ENCODE measurements around the gene PNMT. TPM values are rescaled to one million over a fixed set of nuclear protein-coding genes. Genes with fewer than 3 reads are reported as not detected.

The PNMT gene
- total RNA-seq (2016; rRNA removed; fragmentation: Illumina TruSeq; extraction: Trizol) (not detected in 2 replicates), polyA plus RNA-seq (2011; rRNA removed) (0.22 and 0.25 TPM in 2 replicates), polyA minus RNA-seq (2011; rRNA and poly(A)+ RNA removed; ENCODE audit: low replicate concordance) (not detected in 2 replicates), Bru-seq, nascent RNA (percentile 16 among the genes with signal in this experiment), BruChase-seq, experiment 1, labeled RNA remaining after a 6-hour chase (not detected), BruChase-seq, experiment 2, labeled RNA remaining after a 2-hour chase (percentile 22 among the genes with signal in this experiment)
- total RNA-seq (2016; cell fraction: cytosol; rRNA removed; fragmentation: Illumina TruSeq; extraction: Trizol; ENCODE audit: low read depth) = not detected in 2 replicates
- not detected in 2 replicates for total RNA-seq (2016; cell fraction: insoluble cytoplasmic fraction; rRNA removed; fragmentation: Illumina TruSeq; extraction: Trizol)
- 0.17 TPM in 1 of 2 replicates, not detected in the other for total RNA-seq (2016; cell fraction: membrane; rRNA removed; fragmentation: Illumina TruSeq; extraction: Trizol)
- not detected in 2 replicates for total RNA-seq (2016; cell fraction: nucleus; rRNA removed; fragmentation: Illumina TruSeq; extraction: Trizol)
- polyA plus RNA-seq (2011; cell fraction: cytosol; rRNA removed) = 0.08 and 0.13 TPM in 2 replicates
- 0.56 and 0.71 TPM in 2 replicates for polyA plus RNA-seq (2011; cell fraction: nucleus; rRNA removed)
- 0.31 TPM in 1 of 2 replicates, not detected in the other for polyA plus RNA-seq (2012)
- 0.11 TPM in 1 of 2 replicates, not detected in the other for polyA plus RNA-seq (2016; cell fraction: cytosol; fragmentation: Illumina TruSeq; extraction: Trizol; ENCODE audit: low read depth)
- not detected in 2 replicates for polyA plus RNA-seq (2016; cell fraction: insoluble cytoplasmic fraction; fragmentation: Illumina TruSeq; extraction: Trizol; ENCODE audit: low read depth)
- polyA plus RNA-seq (2016; cell fraction: membrane; fragmentation: Illumina TruSeq; extraction: Trizol; ENCODE audit: low read depth) = 0.15 TPM in 1 of 2 replicates, not detected in the other
- not detected in 2 replicates for polyA plus RNA-seq (2016; cell fraction: nucleus; fragmentation: Illumina TruSeq; extraction: Trizol; ENCODE audit: insufficient read depth, low read depth)
- polyA minus RNA-seq (2011; cell fraction: cytosol; rRNA and poly(A)+ RNA removed) = not detected in 2 replicates
- not detected in 2 replicates for polyA minus RNA-seq (2011; cell fraction: nucleus; rRNA and poly(A)+ RNA removed)
- long read RNA-seq, experiment 1 = 0 reads
- long read RNA-seq, experiment 2, partial matches to known transcripts = 0 of 1 reads
- long read RNA-seq, experiment 2, other reads (novel, unspliced or antisense) = 0 of 1 reads

- peaks cover 11 to 51% of the 10 kb centered on the region in 2 experiments for H3K27me3 ChIP-seq (ENCODE audit: control insufficient read depth in 1 of 2, insufficient read depth in 2 of 2, low read length in 2 of 2)
- ATAC-seq = peak; percentile 39
- BruUV-seq (replicated peaks) = no TSS peak
- no peaks in the 10 kb centered on the region for H3K9me3 ChIP-seq (ENCODE audit: low read length)
- no peak within 1 kb of the TSS for H2AFZ ChIP-seq (ENCODE audit: low read length)
- ChIA-PET POLR2A (interaction anchor here (0.7 to 4.1 kb wide), 5 partner anchors 14 to 71 kb away, joined by 3 to 25 read pairs (median 6); partner anchors contain the start of gene PGAP3), CTCF (ENCODE audit: low intra/inter-chr PET ratio, low total read pairs) (interaction anchor here (1.0 to 8.5 kb wide), 5 partner anchors 15 to 86 kb away, joined by 3 to 136 read pairs (median 5); partner anchors contain the start of gene MIEN1)
- in situ Hi-C loops (cut with HindIII; ENCODE audit: extremely low pct_ligation_motif_present, low pct_unique_long_range_greater_than_20kb) = no loop called here
- H3K4me1 ChIP-seq (ENCODE audit: insufficient read depth, low read length) = peaks cover 77% of the 10 kb centered on the region
- peak; percentile 37 for FAIRE-seq
- peak within 1 kb of the TSS; percentile 81 for H3K4me2 ChIP-seq (ENCODE audit: low read depth, low read length)
- H3K79me2 ChIP-seq (ENCODE audit: insufficient read depth, low read length) = no peaks in the 10 kb centered on the region
- WGBS (ENCODE audit: low lambda C conversion rate) = 5% methylated on average over 83 of the region's 85 CpGs
- intact Hi-C loops (cut with micrococcal nuclease; ENCODE audit: unreplicated experiment) = loop anchor here (2.0 kb wide), 1 partner anchor 45 kb away; no protein-coding TSS in a partner anchor
- H4K20me1 ChIP-seq (ENCODE audit: insufficient read depth, low read length) = no peaks in the 10 kb centered on the region
- H3K9ac ChIP-seq (ENCODE audit: insufficient read depth, low read depth, low read length) = peak within 1 kb of the TSS; percentile 60
- H3K36me3 ChIP-seq (replicated peaks in 1 of 2; ENCODE audit: control insufficient read depth in 1 of 2, insufficient read depth in 2 of 2, low read length in 2 of 2) = no peaks in the 10 kb centered on the region
- DNase-seq (ENCODE audit: low spot score) = peak; percentile 56
- H3K27ac ChIP-seq (ENCODE audit: extremely low read length, insufficient read depth, low read length) = no peak within 1 kb of the TSS
- H3K4me3 ChIP-seq (replicated peaks in 1 of 3; ENCODE audit: insufficient read depth in 1 of 3, low read depth in 2 of 3, low read length in 3 of 3) = peak within 1 kb of the TSS; percentile 24 to 66 (median 46); a peak in 5 of 6 replicates
- peak; percentile 82; the same call in 1 of the 2 replicates for TF ChIP-seq ZNF580 (CRISPR knock-in tag; IDR thresholded peaks at IDR 0.05; ENCODE audit: borderline replicate concordance, low read depth)
- TF ChIP-seq KLF13 (CRISPR knock-in tag; IDR thresholded peaks at IDR 0.05) = peak; percentile 83; the same call in 1 of the 2 replicates
- TF ChIP-seq ATM (IDR thresholded peaks at IDR 0.05; ENCODE audit: borderline replicate concordance) = no peak
- TF ChIP-seq ZNF589 (CRISPR knock-in tag; conservative IDR thresholded peaks at IDR 0.05) = no peak
- TF ChIP-seq NFYC (CRISPR knock-in tag; IDR thresholded peaks at IDR 0.05) = peak; percentile 37; the same call in 1 of the 2 replicates
- no peak for TF ChIP-seq SRSF9 (IDR thresholded peaks at IDR 0.05; ENCODE audit: borderline replicate concordance, insufficient read depth, low read depth, low read length, poor library complexity, severe bottlenecking)
- peak; percentile 88 for TF ChIP-seq ZNF891 (CRISPR knock-in tag; IDR thresholded peaks at IDR 0.05)
- TF ChIP-seq JDP2 (CRISPR knock-in tag; IDR thresholded peaks at IDR 0.05; ENCODE audit: borderline replicate concordance) = no peak
- TF ChIP-seq ZNF333 (CRISPR knock-in tag; IDR thresholded peaks at IDR 0.05; ENCODE audit: borderline replicate concordance) = no peak
- no peak for TF ChIP-seq ZC3H4 (CRISPR knock-in tag; IDR thresholded peaks at IDR 0.05; ENCODE audit: borderline replicate concordance)
- TF ChIP-seq MED1 (CRISPR knock-in tag; IDR thresholded peaks at IDR 0.05) = 0 out of 2 replicates have a peak, but pooled peaks have one; percentile 42
- peak; percentile 82; the same call in 1 of the 2 replicates for TF ChIP-seq ZNF280B (CRISPR knock-in tag; IDR thresholded peaks at IDR 0.05; ENCODE audit: borderline replicate concordance)
- TF ChIP-seq POLR2A (IDR thresholded peaks at IDR 0.05; ENCODE audit: insufficient read depth in 1 of 2, low read depth in 2 of 2, low read length in 2 of 2) = no peak
- TF ChIP-seq SRSF1 (optimal IDR thresholded peaks at IDR 0.05; ENCODE audit: low read depth, low read length) = no peak
These were observed at the start of gene PNMT for GRCh38 chr17:39667945-39668924. Gene PNMT, plus strand, starts transcription at chr17:39668453. Its CDS starts 23 bp downstream, at chr17:39668476.
